Measurements from ENCODE around the gene C13orf42.

Gene C13orf42

DNA sequence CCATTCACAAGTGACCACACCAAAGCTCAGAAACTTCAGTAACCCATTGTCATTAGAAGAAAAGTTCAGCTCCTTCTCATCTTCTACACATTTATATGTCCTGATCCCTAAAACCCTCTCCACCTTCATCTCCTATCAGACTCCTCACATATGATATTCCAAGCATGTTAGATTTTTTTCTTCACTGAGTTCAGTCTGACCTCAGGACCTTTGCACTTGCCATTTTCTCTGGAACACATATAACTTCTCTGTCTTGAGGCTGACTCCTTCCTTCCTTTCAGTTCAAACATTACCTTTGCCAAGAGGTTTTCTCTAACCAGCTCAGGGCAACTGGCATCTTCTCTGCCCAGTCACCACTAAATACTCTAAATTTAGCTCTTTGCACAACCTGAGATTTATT, 54.1 kb downstream of the C13orf42 start:
- Histone ChIP-seq H3K36me3 (ENCODE audit: insufficient read depth, low read length) (no peaks in the 10 kb centered on the region), H3K4me3 (ENCODE audit: low read length, poor library complexity, severe bottlenecking) (no peak overlapping the region)

DNA sequence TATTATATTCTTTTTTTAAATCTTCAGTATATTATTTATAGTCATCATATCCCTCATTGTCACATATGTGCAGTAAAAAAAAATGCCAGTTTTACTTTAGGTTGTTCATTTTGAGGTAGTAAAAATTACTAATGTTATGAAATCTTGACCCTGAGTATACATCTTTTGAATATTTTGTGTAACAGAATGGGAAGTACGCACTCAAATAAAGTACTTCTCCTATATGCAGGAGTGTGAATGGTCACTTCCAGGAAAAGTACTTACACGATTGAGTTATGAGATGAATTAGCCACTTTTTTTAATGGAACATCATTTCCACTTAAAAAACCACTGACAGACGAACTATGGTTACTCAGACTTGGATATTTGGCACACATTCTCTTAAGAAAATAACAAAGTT, 58.5 kb downstream of the C13orf42 start:
- no peak overlapping the region for H2AFZ ChIP-seq (ENCODE audit: low read length)
- no peaks in the 10 kb centered on the region for H3K36me3 ChIP-seq (ENCODE audit: insufficient read depth, low read length)
- no peaks in the 10 kb centered on the region for H3K27me3 ChIP-seq (ENCODE audit: insufficient read depth, low read length, poor library complexity, severe bottlenecking)
- H3K9me2 ChIP-seq (replicated peaks; ENCODE audit: low read depth, low read length), result no peaks in the 10 kb centered on the region
- no peaks in the 10 kb centered on the region for H3K79me2 ChIP-seq (ENCODE audit: insufficient read depth, low read length)
- no peak overlapping the region for H3K9ac ChIP-seq (ENCODE audit: low read depth, low read length, poor library complexity, severe bottlenecking)
- peaks cover 11% of the 10 kb centered on the region for H3K4me1 ChIP-seq (ENCODE audit: insufficient read depth, low read length, poor library complexity, severe bottlenecking)
- TF ChIP-seq, protein P1, sequence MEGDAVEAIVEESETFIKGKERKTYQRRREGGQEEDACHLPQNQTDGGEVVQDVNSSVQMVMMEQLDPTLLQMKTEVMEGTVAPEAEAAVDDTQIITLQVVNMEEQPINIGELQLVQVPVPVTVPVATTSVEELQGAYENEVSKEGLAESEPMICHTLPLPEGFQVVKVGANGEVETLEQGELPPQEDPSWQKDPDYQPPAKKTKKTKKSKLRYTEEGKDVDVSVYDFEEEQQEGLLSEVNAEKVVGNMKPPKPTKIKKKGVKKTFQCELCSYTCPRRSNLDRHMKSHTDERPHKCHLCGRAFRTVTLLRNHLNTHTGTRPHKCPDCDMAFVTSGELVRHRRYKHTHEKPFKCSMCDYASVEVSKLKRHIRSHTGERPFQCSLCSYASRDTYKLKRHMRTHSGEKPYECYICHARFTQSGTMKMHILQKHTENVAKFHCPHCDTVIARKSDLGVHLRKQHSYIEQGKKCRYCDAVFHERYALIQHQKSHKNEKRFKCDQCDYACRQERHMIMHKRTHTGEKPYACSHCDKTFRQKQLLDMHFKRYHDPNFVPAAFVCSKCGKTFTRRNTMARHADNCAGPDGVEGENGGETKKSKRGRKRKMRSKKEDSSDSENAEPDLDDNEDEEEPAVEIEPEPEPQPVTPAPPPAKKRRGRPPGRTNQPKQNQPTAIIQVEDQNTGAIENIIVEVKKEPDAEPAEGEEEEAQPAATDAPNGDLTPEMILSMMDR (conservative IDR thresholded peaks at IDR 0.05; ENCODE audit: low read length), result no peak
- TF ChIP-seq EZH2phosphoT487 (IDR thresholded peaks at IDR 0.05; ENCODE audit: borderline replicate concordance), result no peak
- H3K9me3 ChIP-seq (ENCODE audit: insufficient read depth, low read depth, low read length), result no peaks in the 10 kb centered on the region
- H3K4me2 ChIP-seq (ENCODE audit: low read depth, low read length, poor library complexity, severe bottlenecking), result no peak overlapping the region
- H3F3A ChIP-seq (ENCODE audit: low read depth), result no peaks in the 10 kb centered on the region
- H4K20me1 ChIP-seq (ENCODE audit: insufficient read depth, low read length, poor library complexity, severe bottlenecking), result no peaks in the 10 kb centered on the region
- H3K4me3 ChIP-seq (ENCODE audit: low read length, poor library complexity, severe bottlenecking), result no peak overlapping the region

More for the DNA sequence above, 54.1 kb downstream of the C13orf42 start:
- H3K27me3 ChIP-seq (ENCODE audit: insufficient read depth, low read length, poor library complexity, severe bottlenecking), result no peaks in the 10 kb centered on the region
- H3K79me2 ChIP-seq (ENCODE audit: insufficient read depth, low read length), result no peaks in the 10 kb centered on the region
- H3K9me3 ChIP-seq (ENCODE audit: insufficient read depth, low read depth, low read length), result no peaks in the 10 kb centered on the region
- no peak overlapping the region for H3K9ac ChIP-seq (ENCODE audit: low read depth, low read length, poor library complexity, severe bottlenecking)
- no peak overlapping the region for H3K4me2 ChIP-seq (ENCODE audit: low read depth, low read length, poor library complexity, severe bottlenecking)
- TF ChIP-seq, protein P1 (conservative IDR thresholded peaks at IDR 0.05; ENCODE audit: low read length), result no peak
- no peak for TF ChIP-seq EZH2phosphoT487 (IDR thresholded peaks at IDR 0.05; ENCODE audit: borderline replicate concordance)
- H3K9me2 ChIP-seq (replicated peaks; ENCODE audit: low read depth, low read length), result no peaks in the 10 kb centered on the region
- H3F3A ChIP-seq (ENCODE audit: low read depth), result no peaks in the 10 kb centered on the region
- peaks cover 22% of the 10 kb centered on the region for H3K4me1 ChIP-seq (ENCODE audit: insufficient read depth, low read length, poor library complexity, severe bottlenecking)
- no peak overlapping the region for H2AFZ ChIP-seq (ENCODE audit: low read length)
- H4K20me1 ChIP-seq (ENCODE audit: insufficient read depth, low read length, poor library complexity, severe bottlenecking), result no peaks in the 10 kb centered on the region

DNA sequence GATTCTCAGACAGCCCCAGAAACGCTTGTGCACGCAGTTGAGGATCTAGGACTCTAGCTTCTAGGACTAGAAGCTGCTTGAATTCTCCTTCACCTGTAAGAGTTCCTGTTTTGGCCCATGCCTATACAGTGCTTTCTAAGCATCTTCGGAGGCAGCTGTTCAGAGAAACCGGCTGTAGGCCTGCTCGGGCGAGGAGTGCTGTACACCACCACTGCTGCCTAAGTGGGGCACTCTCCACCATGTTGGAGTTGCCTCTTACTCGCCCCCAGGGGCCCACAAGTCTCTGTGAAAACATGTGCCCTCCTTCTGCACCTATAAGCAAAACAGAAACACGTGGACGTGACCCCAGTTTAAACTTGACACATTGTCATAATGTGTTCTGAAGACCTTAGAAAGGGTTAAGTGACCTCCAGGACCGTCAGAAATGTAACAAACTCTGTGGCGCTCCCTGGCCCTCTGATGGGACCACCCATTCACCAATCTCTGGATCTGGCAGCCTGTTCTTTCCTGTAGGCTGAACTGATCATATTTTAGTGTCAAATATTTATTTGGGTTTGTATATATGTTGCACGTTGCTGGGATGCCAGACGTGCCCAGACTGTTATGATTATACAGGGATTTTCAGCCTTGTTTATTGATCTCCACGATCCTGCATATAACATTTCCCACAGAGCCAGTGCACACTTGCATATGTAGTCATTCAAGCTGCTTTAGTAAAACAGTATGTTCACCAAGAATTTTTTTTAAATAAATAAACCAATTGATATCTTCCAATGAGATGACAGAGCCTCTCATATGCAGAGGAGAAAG, 60.8 kb downstream of the C13orf42 start:
- Histone ChIP-seq H2AFZ (ENCODE audit: low read length) (no peak overlapping the region), H3K4me3 (ENCODE audit: low read length, poor library complexity, severe bottlenecking) (no peak overlapping the region)

More for the DNA sequence above, 60.8 kb downstream of the C13orf42 start:
- H3K4me1 ChIP-seq (ENCODE audit: insufficient read depth, low read length, poor library complexity, severe bottlenecking), result no peaks in the 10 kb centered on the region
- no peaks in the 10 kb centered on the region for H3F3A ChIP-seq (ENCODE audit: low read depth)
- no peak for TF ChIP-seq EZH2phosphoT487 (IDR thresholded peaks at IDR 0.05; ENCODE audit: borderline replicate concordance)
- TF ChIP-seq, protein P1 (conservative IDR thresholded peaks at IDR 0.05; ENCODE audit: low read length), result no peak
- H3K36me3 ChIP-seq (ENCODE audit: insufficient read depth, low read length), result no peaks in the 10 kb centered on the region
- no peaks in the 10 kb centered on the region for H3K9me3 ChIP-seq (ENCODE audit: insufficient read depth, low read depth, low read length)
- H3K4me2 ChIP-seq (ENCODE audit: low read depth, low read length, poor library complexity, severe bottlenecking), result no peak overlapping the region
- H3K27me3 ChIP-seq (ENCODE audit: insufficient read depth, low read length, poor library complexity, severe bottlenecking), result no peaks in the 10 kb centered on the region
- H3K79me2 ChIP-seq (ENCODE audit: insufficient read depth, low read length), result no peaks in the 10 kb centered on the region
- H3K9ac ChIP-seq (ENCODE audit: low read depth, low read length, poor library complexity, severe bottlenecking), result no peak overlapping the region
- no peaks in the 10 kb centered on the region for H3K9me2 ChIP-seq (replicated peaks; ENCODE audit: low read depth, low read length)
- H4K20me1 ChIP-seq (ENCODE audit: insufficient read depth, low read length, poor library complexity, severe bottlenecking), result no peaks in the 10 kb centered on the region
